Islet of Langerhans (tissue), 1 donor: ENCODE data around the gene PLEK.
"Not testable (repeated sequence)": the region's sequence is repeated elsewhere in the genome, so short reads cannot be mapped to it uniquely, and the experiment has no call there.

ENCODE experiments used
- FAIRE-seq: peaks from one replicate; lab custom pipeline; 2011; peaks lifted over from hg19 to GRCh38; lab: Jason Lieb, UNC

PLEK gene

GRCh38 chr2:68385907-68386287 lies 20.8 kb downstream of the PLEK start:
- FAIRE-seq: no peak

GRCh38 chr2:68386365-68386764 lies 21.3 kb downstream of the PLEK start:
- no peak for FAIRE-seq

GRCh38 chr2:68387408-68388350 lies 22.6 kb downstream of the PLEK start:
- FAIRE-seq: no peak

- no peak for FAIRE-seq
These were observed 23.3 kb downstream of the PLEK start for GRCh38 chr2:68388358-68388757.

- no peak for FAIRE-seq
These were observed 23.7 kb downstream of the PLEK start for GRCh38 chr2:68388772-68389171.

- no peak for FAIRE-seq
These were observed 25.0 kb downstream of the PLEK start for GRCh38 chr2:68390114-68390513.

GRCh38 chr2:68390586-68390985 lies 25.5 kb downstream of the PLEK start:
- FAIRE-seq: no peak

GRCh38 chr2:68391099-68391498 lies 26.0 kb downstream of the PLEK start:
- FAIRE-seq: no peak

GRCh38 chr2:68391869-68392268 lies 26.8 kb downstream of the PLEK start:
- no peak for FAIRE-seq

- FAIRE-seq: no peak
These were observed 31.0 kb downstream of the PLEK start for GRCh38 chr2:68396093-68396492.

GRCh38 chr2:68397704-68398263 lies 32.7 kb downstream of the PLEK start:
- not testable (repeated sequence) for FAIRE-seq

- no peak for FAIRE-seq
These were observed 38.1 kb downstream of the PLEK start for GRCh38 chr2:68403199-68403644.

- FAIRE-seq: no peak
These were observed 39.1 kb downstream of the PLEK start for GRCh38 chr2:68404164-68404563.

- FAIRE-seq: no peak
These were observed 40.1 kb downstream of the PLEK start for GRCh38 chr2:68404893-68405799.

- FAIRE-seq: no peak
These were observed 46.5 kb downstream of the PLEK start for GRCh38 chr2:68411397-68412126.

GRCh38 chr2:68412127-68412819 lies 47.2 kb downstream of the PLEK start:
- FAIRE-seq: no peak

GRCh38 chr2:68413466-68413865 lies 48.4 kb downstream of the PLEK start:
- no peak for FAIRE-seq

GRCh38 chr2:68414452-68414851 lies 49.4 kb downstream of the PLEK start:
- no peak for FAIRE-seq

GRCh38 chr2:68414876-68415275 lies 49.8 kb downstream of the PLEK start:
- FAIRE-seq: no peak

GRCh38 chr2:68415521-68415920 lies 50.4 kb downstream of the PLEK start:
- no peak for FAIRE-seq

GRCh38 chr2:68416081-68416675 lies 51.1 kb downstream of the PLEK start:
- no peak for FAIRE-seq
